ENCODE measurements around the gene NNAT. TPM values are rescaled to one million over a fixed set of nuclear protein-coding genes. Genes with fewer than 3 reads are reported as not detected.

The NNAT gene
- total RNA-seq, 1 donor, result not detected

DNA sequence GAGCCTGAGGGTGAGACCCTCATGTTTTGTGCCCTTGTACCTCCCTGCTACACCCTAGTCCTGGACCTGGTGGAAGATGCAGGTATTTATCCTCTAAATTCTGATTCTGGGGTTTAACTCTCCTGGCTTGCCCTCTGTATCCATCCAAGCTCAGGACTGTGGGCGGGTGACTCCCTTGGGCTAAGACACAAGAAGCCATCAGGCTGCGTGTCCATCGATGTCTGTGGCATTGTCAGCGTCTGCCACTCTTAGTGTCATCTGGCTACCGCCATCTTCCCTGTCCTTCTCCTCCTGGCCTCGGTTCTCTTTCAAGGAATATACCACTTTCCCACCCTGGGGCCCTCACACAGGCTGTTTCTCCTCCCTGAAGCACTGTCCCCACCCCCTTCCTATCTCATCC, 35.5 kb downstream of the NNAT start:
- no peaks in the 10 kb centered on the region for H3K9me3 ChIP-seq (ENCODE audit: low read depth, low read length)
- no peaks in the 10 kb centered on the region for H3K36me3 ChIP-seq (ENCODE audit: insufficient read depth, low read length)
- TF ChIP-seq, protein P1, sequence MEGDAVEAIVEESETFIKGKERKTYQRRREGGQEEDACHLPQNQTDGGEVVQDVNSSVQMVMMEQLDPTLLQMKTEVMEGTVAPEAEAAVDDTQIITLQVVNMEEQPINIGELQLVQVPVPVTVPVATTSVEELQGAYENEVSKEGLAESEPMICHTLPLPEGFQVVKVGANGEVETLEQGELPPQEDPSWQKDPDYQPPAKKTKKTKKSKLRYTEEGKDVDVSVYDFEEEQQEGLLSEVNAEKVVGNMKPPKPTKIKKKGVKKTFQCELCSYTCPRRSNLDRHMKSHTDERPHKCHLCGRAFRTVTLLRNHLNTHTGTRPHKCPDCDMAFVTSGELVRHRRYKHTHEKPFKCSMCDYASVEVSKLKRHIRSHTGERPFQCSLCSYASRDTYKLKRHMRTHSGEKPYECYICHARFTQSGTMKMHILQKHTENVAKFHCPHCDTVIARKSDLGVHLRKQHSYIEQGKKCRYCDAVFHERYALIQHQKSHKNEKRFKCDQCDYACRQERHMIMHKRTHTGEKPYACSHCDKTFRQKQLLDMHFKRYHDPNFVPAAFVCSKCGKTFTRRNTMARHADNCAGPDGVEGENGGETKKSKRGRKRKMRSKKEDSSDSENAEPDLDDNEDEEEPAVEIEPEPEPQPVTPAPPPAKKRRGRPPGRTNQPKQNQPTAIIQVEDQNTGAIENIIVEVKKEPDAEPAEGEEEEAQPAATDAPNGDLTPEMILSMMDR (IDR thresholded peaks at IDR 0.05; ENCODE audit: extremely low read depth, low read depth, low read length), result no peak
- H3K79me2 ChIP-seq (ENCODE audit: insufficient read depth, low read length), result no peaks in the 10 kb centered on the region
- H3K4me2 ChIP-seq (ENCODE audit: insufficient read depth, low read length), result no peak overlapping the region
- no peaks in the 10 kb centered on the region for H4K20me1 ChIP-seq (ENCODE audit: insufficient read depth, low read length)
- H3K27ac ChIP-seq (ENCODE audit: low read depth, low read length), result no peak overlapping the region
- no peaks in the 10 kb centered on the region for H3K4me1 ChIP-seq (ENCODE audit: insufficient read depth, low read length)
- no peak overlapping the region for H2AFZ ChIP-seq (ENCODE audit: low read length)
- H3K27me3 ChIP-seq (ENCODE audit: insufficient read depth, low read length), result peaks cover 24% of the 10 kb centered on the region
- H3K4me3 ChIP-seq (ENCODE audit: insufficient read depth, low read length), result no peak overlapping the region
- DNase-seq (ENCODE audit: insufficient read length, low spot score, missing footprints), result no peak

DNA sequence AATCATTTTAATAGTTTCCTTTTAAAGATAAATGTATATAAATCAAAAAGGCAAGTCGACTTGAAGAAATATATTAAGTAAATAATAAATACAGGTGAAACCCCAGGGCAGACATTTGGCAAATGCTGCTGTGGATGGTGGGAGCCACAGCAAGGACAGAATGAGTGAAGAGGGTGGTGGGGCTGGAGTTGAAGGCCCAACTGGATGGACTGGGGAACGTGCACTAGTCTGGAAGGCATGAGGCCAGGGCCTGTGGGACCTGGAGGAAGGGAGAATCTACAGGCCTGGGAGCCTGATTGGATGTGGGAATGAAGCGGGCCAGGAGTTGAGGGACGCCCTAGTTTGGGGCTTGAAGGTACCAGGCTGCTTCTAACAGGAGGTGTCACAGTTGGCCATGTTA, 37.3 kb downstream of the NNAT start:
- DNase-seq (ENCODE audit: insufficient read length, low spot score, missing footprints), result no peak
- no peak overlapping the region for H2AFZ ChIP-seq (ENCODE audit: low read length)
- H4K20me1 ChIP-seq (ENCODE audit: insufficient read depth, low read length), result no peaks in the 10 kb centered on the region
- no peaks in the 10 kb centered on the region for H3K4me1 ChIP-seq (ENCODE audit: insufficient read depth, low read length)
- H3K79me2 ChIP-seq (ENCODE audit: insufficient read depth, low read length), result no peaks in the 10 kb centered on the region
- H3K27ac ChIP-seq (ENCODE audit: low read depth, low read length), result no peak overlapping the region
- TF ChIP-seq, protein P1 (IDR thresholded peaks at IDR 0.05; ENCODE audit: extremely low read depth, low read depth, low read length), result no peak
- H3K9me3 ChIP-seq (ENCODE audit: low read depth, low read length), result no peaks in the 10 kb centered on the region
- no peak overlapping the region for H3K4me3 ChIP-seq (ENCODE audit: insufficient read depth, low read length)
- H3K27me3 ChIP-seq (ENCODE audit: insufficient read depth, low read length), result peaks cover 30% of the 10 kb centered on the region
- H3K36me3 ChIP-seq (ENCODE audit: insufficient read depth, low read length), result no peaks in the 10 kb centered on the region
- H3K4me2 ChIP-seq (ENCODE audit: insufficient read depth, low read length), result no peak overlapping the region

DNA sequence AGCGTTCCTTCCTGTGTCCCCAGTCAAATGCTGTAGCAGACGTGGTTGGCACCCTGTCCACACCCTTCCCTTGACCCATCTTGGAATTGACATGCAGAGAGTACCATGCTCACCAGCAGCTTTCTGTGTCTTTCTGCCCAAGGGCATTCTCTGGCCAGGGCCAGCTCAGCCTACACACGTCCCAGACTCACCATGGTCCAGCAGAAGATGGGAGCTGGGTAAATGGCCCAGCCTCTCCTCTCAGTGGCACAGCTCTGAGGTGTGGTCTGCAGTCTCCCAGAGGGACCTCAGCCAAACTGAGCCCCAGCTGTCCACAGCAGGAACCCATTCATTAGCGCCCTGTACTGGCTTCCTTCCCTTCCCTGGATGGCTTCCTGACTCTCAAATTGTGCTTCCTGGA, 37.7 kb downstream of the NNAT start:
- TF ChIP-seq, protein P1 (IDR thresholded peaks at IDR 0.05; ENCODE audit: extremely low read depth, low read depth, low read length), result no peak
- Histone ChIP-seq H2AFZ (ENCODE audit: low read length) (no peak overlapping the region), H3K4me2 (ENCODE audit: insufficient read depth, low read length) (no peak overlapping the region), H3K9me3 (ENCODE audit: low read depth, low read length) (no peaks in the 10 kb centered on the region), H3K79me2 (ENCODE audit: insufficient read depth, low read length) (no peaks in the 10 kb centered on the region), H3K36me3 (ENCODE audit: insufficient read depth, low read length) (no peaks in the 10 kb centered on the region), H4K20me1 (ENCODE audit: insufficient read depth, low read length) (no peaks in the 10 kb centered on the region), H3K4me1 (ENCODE audit: insufficient read depth, low read length) (no peaks in the 10 kb centered on the region), H3K27ac (ENCODE audit: low read depth, low read length) (no peak overlapping the region), H3K27me3 (ENCODE audit: insufficient read depth, low read length) (peaks cover 32% of the 10 kb centered on the region), H3K4me3 (ENCODE audit: insufficient read depth, low read length) (no peak overlapping the region)
- DNase-seq (ENCODE audit: insufficient read length, low spot score, missing footprints), result no peak

DNA sequence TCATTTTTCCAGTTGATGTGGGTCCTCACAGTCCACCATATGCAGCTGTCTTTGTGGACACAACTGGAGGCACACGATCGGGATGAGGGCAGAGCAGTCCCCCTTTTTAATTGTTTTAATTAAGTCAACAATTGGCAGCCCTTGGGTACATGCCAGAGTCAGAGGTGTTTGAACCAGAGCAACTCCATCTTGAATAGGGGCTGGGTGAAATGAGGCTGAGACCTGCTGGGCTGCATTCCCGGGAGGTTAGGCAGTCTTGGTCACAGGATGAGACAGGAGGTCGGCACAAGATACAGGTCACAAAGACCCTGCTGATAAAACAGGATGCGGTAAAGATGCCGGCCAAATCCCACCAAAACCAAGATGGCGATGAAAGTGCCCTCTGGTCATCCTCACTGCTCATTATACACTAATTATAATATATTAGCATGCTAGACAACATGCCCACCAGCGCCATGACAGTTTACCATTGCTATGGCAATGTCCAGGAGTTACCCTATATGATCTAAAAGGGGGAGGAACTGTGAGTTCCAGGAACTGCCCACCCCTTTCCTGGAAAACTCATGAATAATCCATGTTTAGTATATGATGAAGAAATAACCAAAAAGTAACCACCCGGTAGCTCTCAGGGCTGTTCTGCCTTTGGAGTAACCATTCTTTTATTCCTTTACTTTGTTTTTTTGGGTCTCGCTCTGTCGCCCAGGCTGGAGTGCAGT, 38.4 kb downstream of the NNAT start:
- H3K27me3 ChIP-seq (ENCODE audit: insufficient read depth, low read length), result peaks cover 29% of the 10 kb centered on the region
- no peaks in the 10 kb centered on the region for H3K4me1 ChIP-seq (ENCODE audit: insufficient read depth, low read length)
- no peak overlapping the region for H3K4me3 ChIP-seq (ENCODE audit: insufficient read depth, low read length)
- H3K36me3 ChIP-seq (ENCODE audit: insufficient read depth, low read length), result no peaks in the 10 kb centered on the region
- H3K9me3 ChIP-seq (ENCODE audit: low read depth, low read length), result no peaks in the 10 kb centered on the region
- TF ChIP-seq, protein P1 (IDR thresholded peaks at IDR 0.05; ENCODE audit: extremely low read depth, low read depth, low read length), result no peak
- H2AFZ ChIP-seq (ENCODE audit: low read length), result no peak overlapping the region
- H4K20me1 ChIP-seq (ENCODE audit: insufficient read depth, low read length), result no peaks in the 10 kb centered on the region
- DNase-seq (ENCODE audit: insufficient read length, low spot score, missing footprints), result no peak
- no peak overlapping the region for H3K27ac ChIP-seq (ENCODE audit: low read depth, low read length)
- H3K79me2 ChIP-seq (ENCODE audit: insufficient read depth, low read length), result no peaks in the 10 kb centered on the region
- no peak overlapping the region for H3K4me2 ChIP-seq (ENCODE audit: insufficient read depth, low read length)

All from osteoblast (primary cell).